K562 (cell line): Measurements from ENCODE around the gene ABCA4. TPM values are rescaled to one million over a fixed set of nuclear protein-coding genes. Genes with fewer than 3 reads are reported as not detected.

Experiments used
- CHD7 ChIP-seq: fragments of 200-600 bp; sonication (generic); IDR thresholded peaks from one replicate; pipeline ENCODE4 v1.6.1; 2012; ENCODE audit warnings: mild to moderate bottlenecking, low read depth, low read length, inconsistent platforms
- MITF ChIP-seq: IDR thresholded peaks from 2 replicates; pipeline ENCODE4 v1.6.1; 2014; ENCODE audit warnings: antibody characterized with exemption
- TEAD4 ChIP-seq, 2 experiments: sonication (generic) in 1 of 2; formaldehyde crosslinking in 1 of 2; IDR thresholded peaks; 2 replicates each; pipeline versions ENCODE4 v1.6.1 to v1.8.0; 2012 to 2022; ENCODE audit warnings: borderline replicate concordance in 1 of 2, inconsistent platforms in 1 of 2, low read length in 1 of 2, mild to moderate bottlenecking in 1 of 2, missing genetic modification reagents in 1 of 2
- THRA ChIP-seq: fragments of 450-650 bp; IDR thresholded peaks from 2 replicates; pipeline ENCODE4 v1.6.1; 2017; ENCODE audit warnings: mild to moderate bottlenecking, moderate library complexity
- ZKSCAN1 ChIP-seq: fragments of 150-350 bp; IDR thresholded peaks from 2 replicates; pipeline ENCODE4 v1.6.1; 2016; ENCODE audit warnings: low read depth, low read length
- polyA plus RNA-seq, 8 experiments: library from polyadenylated mRNA; depleted of rRNA in 4 of 8; stranded (reverse) in 5 of 8; unstranded in 3 of 8; fragments of >200 nt; fragmentation: Nextera tagmentation in 2 of 8; fragmentation: Illumina TruSeq in 1 of 8; extraction: Ambion mirVana in 2 of 8; extraction: Trizol in 1 of 8; gene quantifications; 2 replicates each; pipeline versions ENCODE4 v1.2.1 to v1.2.3, GENCODE V29; 2011 to 2014; ENCODE audit warnings: inconsistent platforms in 1 of 8, missing spikeins in 1 of 8
- total RNA-seq, 7 experiments: library from RNA; depleted of rRNA in 6 of 7; stranded (reverse); fragments of >200 nt in 6 of 7; fragmentation: Illumina TruSeq in 2 of 7; extraction: Trizol in 2 of 7; gene quantifications; 2 replicates each; pipeline versions ENCODE4 v1.2.1 to v1.2.3, GENCODE V29; 2011 to 2021; ENCODE audit warnings: low replicate concordance in 1 of 7
- TF ChIP-seq, protein P1 (sequence below): fragments of 450-650 bp; formaldehyde crosslinking; IDR thresholded peaks from 2 replicates; pipeline ENCODE4 v1.4.0; 2020; ENCODE audit warnings: mild to moderate bottlenecking, moderate library complexity

The ABCA4 gene
- total and polyA plus RNA-seq, 9 of the 15 experiments (the other 6 are each of a cell fraction or from before 2014, with no cell fraction given) = 0.01 to 0.04 TPM; not detected in 7

DNA sequence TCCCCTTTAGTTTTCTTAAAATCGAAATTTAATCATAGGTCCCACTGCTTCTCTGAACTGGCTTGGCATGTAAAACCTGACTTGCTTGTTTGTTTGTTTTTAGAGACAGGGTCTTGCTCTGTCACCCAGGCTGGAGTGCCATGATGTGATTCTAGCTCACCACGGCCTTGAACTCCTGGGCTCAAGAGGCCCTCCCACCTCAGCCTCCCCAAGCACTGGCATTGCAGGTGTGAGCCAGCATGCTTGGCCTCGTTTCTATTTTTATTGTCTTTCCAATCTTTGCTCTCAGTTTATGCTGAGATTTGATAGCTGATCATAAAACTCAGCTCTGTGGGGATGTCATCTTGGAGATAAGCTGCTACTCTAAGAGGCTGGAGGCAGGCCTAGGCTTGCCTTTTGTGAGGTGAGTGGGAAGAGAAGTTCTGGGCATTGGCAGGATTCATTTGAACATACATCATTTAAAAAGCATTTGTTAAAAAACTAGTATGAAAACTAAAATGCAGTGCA is 160.3 kb downstream of the ABCA4 start (continued):
- TF ChIP-seq CHD7 (no peak), THRA (no peak), TEAD4 (IDR thresholded peaks at IDR 0.05; ENCODE audit: low read length) (no peak), TEAD4 (CRISPR knock-in tag; IDR thresholded peaks at IDR 0.05; ENCODE audit: borderline replicate concordance) (no peak), MITF (no peak), ZKSCAN1 (no peak)
- TF ChIP-seq, protein P1, sequence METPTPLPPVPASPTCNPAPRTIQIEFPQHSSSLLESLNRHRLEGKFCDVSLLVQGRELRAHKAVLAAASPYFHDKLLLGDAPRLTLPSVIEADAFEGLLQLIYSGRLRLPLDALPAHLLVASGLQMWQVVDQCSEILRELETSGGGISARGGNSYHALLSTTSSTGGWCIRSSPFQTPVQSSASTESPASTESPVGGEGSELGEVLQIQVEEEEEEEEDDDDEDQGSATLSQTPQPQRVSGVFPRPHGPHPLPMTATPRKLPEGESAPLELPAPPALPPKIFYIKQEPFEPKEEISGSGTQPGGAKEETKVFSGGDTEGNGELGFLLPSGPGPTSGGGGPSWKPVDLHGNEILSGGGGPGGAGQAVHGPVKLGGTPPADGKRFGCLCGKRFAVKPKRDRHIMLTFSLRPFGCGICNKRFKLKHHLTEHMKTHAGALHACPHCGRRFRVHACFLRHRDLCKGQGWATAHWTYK (CRISPR knock-in tag) = no peak
